Suprapubic skin (tissue), 4 donors: ENCODE measurements around the gene MBD3L5. TPM values are rescaled to one million over a fixed set of nuclear protein-coding genes. Genes with fewer than 3 reads are reported as not detected.
"Not testable (repeated sequence)": the region's sequence is repeated elsewhere in the genome, so short reads cannot be mapped to it uniquely, and the experiment has no call there.

Source experiments
- DNase-seq, 2 donors: peaks; one replicate each; pipeline ENCODE4 v3.0.0-alpha.2; 2019; ENCODE audit warnings: low spot score in 2 of 2
- H3K27ac ChIP-seq: fragments of 200-600 bp; sonication (generic); one replicate; pipeline ENCODE4 v1.5.1; 2019
- H3K27me3 ChIP-seq: fragments of 200-600 bp; sonication (generic); one replicate; pipeline ENCODE4 v1.5.1; 2019
- H3K36me3 ChIP-seq: fragments of 200-600 bp; sonication (generic); one replicate; pipeline ENCODE4 v1.5.1; 2019
- H3K4me1 ChIP-seq: fragments of 200-600 bp; sonication (generic); one replicate; pipeline ENCODE4 v1.5.1; 2019
- H3K4me3 ChIP-seq: fragments of 200-600 bp; sonication (generic); one replicate; pipeline ENCODE4 v1.5.1; 2019; ENCODE audit warnings: mild to moderate bottlenecking
- H3K9me3 ChIP-seq: fragments of 200-600 bp; sonication (generic); one replicate; pipeline ENCODE4 v1.5.1; 2019
- CTCF ChIP-seq, 2 donors: fragments of 200-600 bp in 1 of 2; fragments of 450-650 bp in 1 of 2; sonication (generic) in 1 of 2; IDR thresholded peaks; one replicate each; pipeline ENCODE4 v1.5.1; 2016 to 2019; ENCODE audit warnings: antibody characterized with exemption in 2 of 2, mild to moderate bottlenecking in 1 of 2, moderate library complexity in 1 of 2
- EP300 ChIP-seq: sonication (generic); formaldehyde crosslinking; IDR thresholded peaks from one replicate; pipeline ENCODE4 v1.6.1; 2017; ENCODE audit warnings: antibody characterized with exemption
- POLR2A ChIP-seq, 2 donors: fragments of 450-650 bp; IDR thresholded peaks; one replicate each; pipeline ENCODE4 v1.6.1; 2017; ENCODE audit warnings: antibody characterized with exemption in 2 of 2, mild to moderate bottlenecking in 2 of 2, moderate library complexity in 2 of 2
- POLR2AphosphoS5 ChIP-seq, 3 donors: sonication (generic); formaldehyde crosslinking; IDR thresholded peaks; one replicate each; pipeline ENCODE4 v1.6.1; 2017; ENCODE audit warnings: antibody characterized with exemption in 3 of 3
- WGBS: methylation state at CpG from one replicate; pipeline ENCODE4 v1.1.5; 2018; 5-methylcytosine and 5-hydroxymethylcytosine counted together
- total RNA-seq, 4 donors: library from RNA; depleted of rRNA; stranded (reverse); fragments of >200 nt; gene quantifications; one replicate each; pipeline ENCODE4 v1.1.0, GENCODE V29; 2016

The MBD3L5 gene
- total RNA-seq: not detected

GRCh38 chr19:7030278-7030677 is at the start of gene MBD3L5:
Gene MBD3L5, plus strand, starts transcription at chr19:7030578. Its CDS starts 34 bp downstream, at chr19:7030612.
- H3K27ac ChIP-seq, H3K36me3 ChIP-seq, H3K4me1 ChIP-seq, H3K4me3 ChIP-seq, H3K27me3 ChIP-seq, DNase-seq, H3K9me3 ChIP-seq: not testable (repeated sequence)
- no CpG with 5 or more reads among the region's 9 CpGs for WGBS

DNA sequence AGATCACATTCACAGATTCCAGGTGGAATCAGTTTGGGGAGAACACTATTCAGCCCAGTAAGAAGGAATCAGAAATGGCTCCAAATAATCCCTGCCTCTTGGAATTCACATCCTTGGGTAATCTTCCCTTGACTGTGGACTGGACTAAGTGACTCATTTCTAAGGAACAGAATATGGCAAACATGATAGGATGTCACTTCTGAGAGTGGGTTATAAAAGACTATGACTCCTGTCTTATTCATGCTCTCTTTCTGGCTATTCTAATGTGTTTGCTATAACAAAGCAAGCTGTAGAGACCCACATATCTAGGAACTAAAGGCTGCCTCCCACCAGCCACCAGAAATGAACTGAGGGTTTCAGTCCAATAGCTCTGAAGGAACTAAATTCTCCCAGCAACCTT is 46.9 kb upstream of the MBD3L5 start:
- H3K9me3 ChIP-seq: peaks cover 10% of the 10 kb centered on the region

GRCh38 chr19:6987850-6988249 is 42.5 kb upstream of the MBD3L5 start:
- Histone ChIP-seq H3K27me3 (no peaks in the 10 kb centered on the region), H3K27ac (no peak overlapping the region), H3K9me3 (peaks cover 10% of the 10 kb centered on the region), H3K4me3 (no peak overlapping the region), H3K36me3 (no peaks in the 10 kb centered on the region), H3K4me1 (no peaks in the 10 kb centered on the region)
- DNase-seq: no peak
- 64% methylated on average over 4 of the region's 4 CpGs for WGBS
- TF ChIP-seq POLR2AphosphoS5 (IDR thresholded peaks at IDR 0.05) (no peak), CTCF (IDR thresholded peaks at IDR 0.05) (no peak), EP300 (no peak), POLR2A (IDR thresholded peaks at IDR 0.05) (no peak)

More for the DNA sequence above, 46.9 kb upstream of the MBD3L5 start:
- Histone ChIP-seq H3K27ac (no peak overlapping the region), H3K27me3 (no peaks in the 10 kb centered on the region), H3K4me1 (no peaks in the 10 kb centered on the region), H3K4me3 (no peak overlapping the region), H3K36me3 (no peaks in the 10 kb centered on the region)
- TF ChIP-seq CTCF (IDR thresholded peaks at IDR 0.05) (no peak), POLR2AphosphoS5 (IDR thresholded peaks at IDR 0.05) (no peak)
- no peak for DNase-seq

DNA sequence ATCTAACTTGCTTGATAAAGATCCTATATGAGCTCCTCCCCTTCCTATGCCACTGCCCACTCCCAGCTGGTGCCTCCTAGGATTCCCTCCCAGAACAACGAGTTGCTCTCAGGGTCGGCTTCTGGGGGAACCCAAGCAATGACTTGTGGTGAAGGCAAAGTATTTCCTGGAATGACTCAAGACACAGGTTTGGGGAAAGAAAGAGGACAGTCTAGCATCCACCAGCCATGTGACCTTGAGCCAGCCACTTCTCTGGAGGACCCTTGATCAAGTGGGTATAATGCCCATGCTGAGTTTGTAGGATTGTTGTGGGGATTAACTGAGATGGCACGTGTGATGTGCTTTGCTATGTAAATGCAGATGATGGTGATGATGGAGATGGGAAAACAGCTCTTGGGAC is 42.1 kb upstream of the MBD3L5 start:
- no peak overlapping the region for H3K4me3 ChIP-seq

DNA sequence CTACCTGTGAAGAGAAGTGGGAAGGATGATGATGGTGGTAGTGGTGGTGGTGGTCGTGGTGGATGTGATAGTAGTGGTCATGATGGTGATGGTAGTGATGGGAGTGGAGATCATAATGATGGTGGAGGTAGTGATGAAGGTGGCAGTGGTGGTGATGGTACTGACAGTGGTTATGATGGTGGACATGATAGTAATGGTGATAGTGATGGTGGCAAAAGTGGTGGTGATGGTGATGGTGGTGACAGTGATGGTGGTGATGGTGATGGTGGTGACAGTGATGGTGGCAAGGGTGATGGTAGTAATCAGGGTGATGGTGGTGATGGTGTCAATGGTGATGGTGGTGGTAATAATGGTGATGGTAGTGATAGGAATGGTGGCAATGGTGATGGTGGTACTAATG is 35.3 kb upstream of the MBD3L5 start:
- 76% methylated on average over 1 of the region's 1 CpG for WGBS
- no peak for TF ChIP-seq POLR2A (IDR thresholded peaks at IDR 0.05)
- TF ChIP-seq POLR2AphosphoS5 (IDR thresholded peaks at IDR 0.05): no peak
- TF ChIP-seq EP300: no peak
- TF ChIP-seq CTCF (IDR thresholded peaks at IDR 0.05): no peak
- H3K4me1 ChIP-seq: no peaks in the 10 kb centered on the region
- H3K36me3 ChIP-seq: no peaks in the 10 kb centered on the region
- DNase-seq: no peak
- H3K4me3 ChIP-seq: no peak overlapping the region
- H3K9me3 ChIP-seq: no peaks in the 10 kb centered on the region
- no peaks in the 10 kb centered on the region for H3K27me3 ChIP-seq
- H3K27ac ChIP-seq: no peak overlapping the region

More for the DNA sequence above, 42.1 kb upstream of the MBD3L5 start:
- 49% methylated on average over 3 of the region's 3 CpGs for WGBS
- peaks cover 10% of the 10 kb centered on the region for H3K9me3 ChIP-seq
- no peaks in the 10 kb centered on the region for H3K4me1 ChIP-seq
- no peak for DNase-seq
- TF ChIP-seq POLR2A (IDR thresholded peaks at IDR 0.05) (no peak), EP300 (no peak), POLR2AphosphoS5 (IDR thresholded peaks at IDR 0.05) (no peak), CTCF (IDR thresholded peaks at IDR 0.05) (no peak)
- H3K36me3 ChIP-seq: no peaks in the 10 kb centered on the region
- no peaks in the 10 kb centered on the region for H3K27me3 ChIP-seq
- H3K27ac ChIP-seq: no peak overlapping the region

DNA sequence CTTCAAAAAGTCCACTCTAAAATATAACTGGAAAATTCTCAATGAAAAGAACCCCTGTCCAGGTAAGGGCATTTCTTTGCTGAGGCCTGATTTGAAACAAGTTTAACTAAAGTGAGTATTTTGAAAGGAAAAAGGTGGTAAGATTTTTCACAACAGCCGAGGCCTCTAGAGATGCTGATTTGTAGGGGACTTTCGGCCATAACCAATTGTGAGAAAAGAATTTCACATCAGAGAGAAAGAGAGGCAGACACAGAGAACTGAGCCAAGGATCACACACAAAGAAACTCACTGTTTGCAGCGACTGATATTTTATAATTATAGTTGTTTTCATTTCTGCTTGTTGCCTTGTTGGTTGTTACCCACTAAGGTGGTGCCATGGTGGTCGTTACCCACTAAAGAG is 33.6 kb upstream of the MBD3L5 start:
- 75% methylated on average over 4 of the region's 4 CpGs for WGBS
- H3K27me3 ChIP-seq: no peaks in the 10 kb centered on the region

More for the DNA sequence above, 33.6 kb upstream of the MBD3L5 start:
- no peaks in the 10 kb centered on the region for H3K36me3 ChIP-seq
- no peak for DNase-seq
- no peak overlapping the region for H3K27ac ChIP-seq
- H3K4me1 ChIP-seq: no peaks in the 10 kb centered on the region
- no peak overlapping the region for H3K4me3 ChIP-seq
- TF ChIP-seq CTCF (IDR thresholded peaks at IDR 0.05): no peak
- TF ChIP-seq POLR2AphosphoS5 (IDR thresholded peaks at IDR 0.05): no peak
- TF ChIP-seq POLR2A (IDR thresholded peaks at IDR 0.05): no peak
- TF ChIP-seq EP300: no peak
- H3K9me3 ChIP-seq: no peaks in the 10 kb centered on the region
